ENCODE measurements around the gene RNF123. TPM values are rescaled to one million over a fixed set of nuclear protein-coding genes. Genes with fewer than 3 reads are reported as not detected.

The RNF123 gene
- total RNA-seq, 2 donors from 2014 or later, result 18.4 to 28.7 TPM

- TF ChIP-seq POLR2A (IDR thresholded peaks at IDR 0.05) (no peak), CTCF (IDR thresholded peaks at IDR 0.05) (no peak)
- no peaks in the 10 kb centered on the region for H3K36me3 ChIP-seq (replicated peaks in 1 of 2; ENCODE audit: insufficient read depth in 1 of 2, low read depth in 2 of 2)
- H3K27me3 ChIP-seq, result no peaks in the 10 kb centered on the region
- intact Hi-C loops (cut with DNase I), result no loop called here
- no peak for ATAC-seq
- H3K27ac ChIP-seq, result no peak overlapping the region
- DNase-seq, result no peak
- no peak overlapping the region for H3K4me3 ChIP-seq
- no peaks in the 10 kb centered on the region for H3K9me3 ChIP-seq
- WGBS, 2 donors, result 88 to 90% methylated on average over 4 to 8 of the region's 8 CpGs
- peaks cover 18% of the 10 kb centered on the region for H3K4me1 ChIP-seq
These were observed 44.7 kb upstream of the RNF123 start for GRCh38 chr3:49644684-49645083.

- no peak overlapping the region for H3K27ac ChIP-seq
- ATAC-seq, result no peak
- H3K4me3 ChIP-seq, result no peak overlapping the region
- H3K4me1 ChIP-seq, result peaks cover 18% of the 10 kb centered on the region
- no peak for TF ChIP-seq CTCF (IDR thresholded peaks at IDR 0.05)
- TF ChIP-seq POLR2A (IDR thresholded peaks at IDR 0.05), result no peak
- H3K36me3 ChIP-seq (replicated peaks in 1 of 2; ENCODE audit: insufficient read depth in 1 of 2, low read depth in 2 of 2), result no peaks in the 10 kb centered on the region
- no peaks in the 10 kb centered on the region for H3K27me3 ChIP-seq
- DNase-seq, result no peak
- no peaks in the 10 kb centered on the region for H3K9me3 ChIP-seq
- 39 to 51% methylated on average over 3 of the region's 3 CpGs for WGBS, 2 donors
- intact Hi-C loops (cut with DNase I), result no loop called here
These were observed 43.1 kb upstream of the RNF123 start for GRCh38 chr3:49646236-49646635.

- Histone ChIP-seq H3K27me3 (no peaks in the 10 kb centered on the region), H3K4me3 (no peak overlapping the region), H3K9me3 (no peaks in the 10 kb centered on the region), H3K36me3 (replicated peaks in 1 of 2; ENCODE audit: insufficient read depth in 1 of 2, low read depth in 2 of 2) (no peaks in the 10 kb centered on the region), H3K4me1 (peaks cover 18% of the 10 kb centered on the region), H3K27ac (peak overlapping the region in 2 of 4 donors; percentile 17 to 32)
- TF ChIP-seq POLR2A (IDR thresholded peaks at IDR 0.05), result no peak
- no peak for TF ChIP-seq CTCF (IDR thresholded peaks at IDR 0.05)
- 40 to 50% methylated on average over 2 of the region's 2 CpGs for WGBS, 2 donors
- ATAC-seq, result peak; percentile 54
- intact Hi-C loops (cut with DNase I), result no loop called here
- DNase-seq, result peak in 3 of 4 donors; percentile 45 to 56 (median 55)
These were observed 41.6 kb upstream of the RNF123 start for GRCh38 chr3:49647741-49648140.

- TF ChIP-seq POLR2A (IDR thresholded peaks at IDR 0.05) (no peak), CTCF (IDR thresholded peaks at IDR 0.05) (no peak)
- no peak for ATAC-seq
- Histone ChIP-seq H3K4me1 (peaks cover 18% of the 10 kb centered on the region), H3K27me3 (no peaks in the 10 kb centered on the region), H3K27ac (peak overlapping the region in 1 of 4 donors; percentile 17), H3K4me3 (no peak overlapping the region), H3K36me3 (replicated peaks in 1 of 2; ENCODE audit: insufficient read depth in 1 of 2, low read depth in 2 of 2) (no peaks in the 10 kb centered on the region), H3K9me3 (no peaks in the 10 kb centered on the region)
- DNase-seq, result peak in 1 of 4 donors; percentile 25
- WGBS, 2 donors, result 60% methylated on average over 3 of the region's 3 CpGs
- intact Hi-C loops (cut with DNase I), result no loop called here
These were observed 40.9 kb upstream of the RNF123 start for GRCh38 chr3:49648354-49649019.

GRCh38 chr3:49649576-49649975 is 39.8 kb upstream of the RNF123 start:
- no peaks in the 10 kb centered on the region for H3K27me3 ChIP-seq
- ATAC-seq (no peak), DNase-seq (no peak)
- intact Hi-C loops (cut with DNase I), result no loop called here
- TF ChIP-seq CTCF (IDR thresholded peaks at IDR 0.05) (no peak), POLR2A (IDR thresholded peaks at IDR 0.05) (no peak)
- no peak overlapping the region for H3K4me3 ChIP-seq
- no peak overlapping the region for H3K27ac ChIP-seq
- WGBS, 2 donors, result 94% methylated on average over 1 of the region's 1 CpG; no CpG with 5 or more reads in 1 of the 2 donors
- H3K36me3 ChIP-seq (replicated peaks in 1 of 2; ENCODE audit: insufficient read depth in 1 of 2, low read depth in 2 of 2), result no peaks in the 10 kb centered on the region
- H3K9me3 ChIP-seq, result no peaks in the 10 kb centered on the region
- peaks cover 18% of the 10 kb centered on the region for H3K4me1 ChIP-seq
